ENCODE results near the gene CSRNP3.

The CSRNP3 gene

GRCh38 chr2:165529130-165529529 is 59.6 kb downstream of the CSRNP3 start:
- TF ChIP-seq REST (IDR thresholded peaks at IDR 0.05; ENCODE audit: insufficient read depth in 1 of 2, low read depth in 2 of 2, low read length in 2 of 2) (no peak), FOXP2 (optimal IDR thresholded peaks at IDR 0.05; ENCODE audit: borderline replicate concordance, extremely low read depth, extremely low read length, insufficient read depth) (no peak), TAF1 (IDR thresholded peaks at IDR 0.05; ENCODE audit: borderline replicate concordance, insufficient read depth, low read length) (no peak), POLR2AphosphoS5 (IDR thresholded peaks at IDR 0.05; ENCODE audit: low read depth, low read length) (no peak), SIN3A (IDR thresholded peaks at IDR 0.05; ENCODE audit: borderline replicate concordance, insufficient read depth, low read length) (no peak)

GRCh38 chr2:165533331-165533730 is 63.8 kb downstream of the CSRNP3 start:
- TF ChIP-seq REST (IDR thresholded peaks at IDR 0.05; ENCODE audit: insufficient read depth in 1 of 2, low read depth in 2 of 2, low read length in 2 of 2) (no peak), TAF1 (IDR thresholded peaks at IDR 0.05; ENCODE audit: borderline replicate concordance, insufficient read depth, low read length) (no peak), POLR2AphosphoS5 (IDR thresholded peaks at IDR 0.05; ENCODE audit: low read depth, low read length) (no peak)

GRCh38 chr2:165535471-165535870 is 66.0 kb downstream of the CSRNP3 start:
- no peak for TF ChIP-seq REST (IDR thresholded peaks at IDR 0.05; ENCODE audit: insufficient read depth in 1 of 2, low read depth in 2 of 2, low read length in 2 of 2)
- TF ChIP-seq POLR2AphosphoS5 (IDR thresholded peaks at IDR 0.05; ENCODE audit: low read depth, low read length) = no peak
- TF ChIP-seq FOXP2 (optimal IDR thresholded peaks at IDR 0.05; ENCODE audit: borderline replicate concordance, extremely low read depth, extremely low read length, insufficient read depth) = no peak
- TF ChIP-seq SIN3A (IDR thresholded peaks at IDR 0.05; ENCODE audit: borderline replicate concordance, insufficient read depth, low read length) = no peak
- no peak for TF ChIP-seq TAF1 (IDR thresholded peaks at IDR 0.05; ENCODE audit: borderline replicate concordance, insufficient read depth, low read length)

- TF ChIP-seq POLR2AphosphoS5 (IDR thresholded peaks at IDR 0.05; ENCODE audit: low read depth, low read length) = no peak
- no peak for TF ChIP-seq TAF1 (IDR thresholded peaks at IDR 0.05; ENCODE audit: borderline replicate concordance, insufficient read depth, low read length)
- no peak for TF ChIP-seq FOXP2 (optimal IDR thresholded peaks at IDR 0.05; ENCODE audit: borderline replicate concordance, extremely low read depth, extremely low read length, insufficient read depth)
- TF ChIP-seq SIN3A (IDR thresholded peaks at IDR 0.05; ENCODE audit: borderline replicate concordance, insufficient read depth, low read length) = no peak
- TF ChIP-seq REST (IDR thresholded peaks at IDR 0.05; ENCODE audit: insufficient read depth in 1 of 2, low read depth in 2 of 2, low read length in 2 of 2) = no peak
These were observed 67.5 kb downstream of the CSRNP3 start for GRCh38 chr2:165536851-165537499.

GRCh38 chr2:165539985-165540384 is 70.5 kb downstream of the CSRNP3 start:
- TF ChIP-seq POLR2AphosphoS5 (IDR thresholded peaks at IDR 0.05; ENCODE audit: low read depth, low read length) (no peak), SIN3A (IDR thresholded peaks at IDR 0.05; ENCODE audit: borderline replicate concordance, insufficient read depth, low read length) (no peak), REST (IDR thresholded peaks at IDR 0.05; ENCODE audit: insufficient read depth in 1 of 2, low read depth in 2 of 2, low read length in 2 of 2) (no peak), FOXP2 (optimal IDR thresholded peaks at IDR 0.05; ENCODE audit: borderline replicate concordance, extremely low read depth, extremely low read length, insufficient read depth) (no peak), TAF1 (IDR thresholded peaks at IDR 0.05; ENCODE audit: borderline replicate concordance, insufficient read depth, low read length) (no peak)
